IPS DF 6.9 (cell line): ENCODE measurements around the gene SHE.

Source experiments
- DNase-seq: peaks from one replicate; pipeline ENCODE4 v3.0.0-alpha.2; 2013; ENCODE audit warnings: low read depth, low spot score
- H3K27ac ChIP-seq: one replicate; pipeline ENCODE4 v1.5.1; 2013; ENCODE audit warnings: low read length, control low read depth
- H3K27me3 ChIP-seq: 2 replicates; pipeline ENCODE4 v1.6.1; 2013; ENCODE audit warnings: mild to moderate bottlenecking, low read length; ENCODE audit not compliant: control insufficient read depth, insufficient read depth
- H3K36me3 ChIP-seq: 2 replicates; pipeline ENCODE4 v1.6.1; 2013; ENCODE audit warnings: low read length; ENCODE audit not compliant: control insufficient read depth, insufficient read depth
- H3K4me1 ChIP-seq: 2 replicates; pipeline ENCODE4 v1.6.1; 2013; ENCODE audit warnings: low read length; ENCODE audit not compliant: control insufficient read depth, insufficient read depth
- H3K4me3 ChIP-seq: 2 replicates; pipeline ENCODE4 v1.5.1; 2013; ENCODE audit warnings: mild to moderate bottlenecking, low read length
- H3K9me3 ChIP-seq: 2 replicates; pipeline ENCODE4 v1.6.1; 2013; ENCODE audit warnings: low read length, inconsistent platforms; ENCODE audit not compliant: control insufficient read depth, insufficient read depth
- WGBS: extraction: QIAGEN DNeasy Blood & Tissue Kit; methylation state at CpG from one replicate; pipeline ENCODE4 v1.1.7; 2013; ENCODE audit warnings: mixed read lengths, missing lambda C conversion rate; ENCODE audit not compliant: insufficient read length, insufficient coverage; 5-methylcytosine and 5-hydroxymethylcytosine counted together

The SHE gene

GRCh38 chr1:154448331-154448811 lies 53.8 kb downstream of the SHE start:
- Histone ChIP-seq H3K27me3 (no peaks in the 10 kb centered on the region), H3K27ac (no peak overlapping the region), H3K36me3 (no peaks in the 10 kb centered on the region), H3K4me3 (no peak overlapping the region), H3K9me3 (no peaks in the 10 kb centered on the region), H3K4me1 (no peaks in the 10 kb centered on the region)
- WGBS = no CpG with 5 or more reads among the region's 7 CpGs
- no peak for DNase-seq

GRCh38 chr1:154446789-154447188 lies 55.4 kb downstream of the SHE start:
- Histone ChIP-seq H3K36me3 (no peaks in the 10 kb centered on the region), H3K9me3 (no peaks in the 10 kb centered on the region), H3K27me3 (no peaks in the 10 kb centered on the region), H3K4me3 (no peak overlapping the region), H3K4me1 (peaks cover 3% of the 10 kb centered on the region; the same call in 1 of the 2 replicates), H3K27ac (no peak overlapping the region)
- WGBS = no CpG with 5 or more reads among the region's 6 CpGs
- no peak for DNase-seq

GRCh38 chr1:154446292-154446691 lies 55.9 kb downstream of the SHE start:
- H3K9me3 ChIP-seq = no peaks in the 10 kb centered on the region
- H3K27me3 ChIP-seq = no peaks in the 10 kb centered on the region
- no CpG with 5 or more reads among the region's 10 CpGs for WGBS
- H3K27ac ChIP-seq = no peak overlapping the region
- no peaks in the 10 kb centered on the region for H3K36me3 ChIP-seq
- H3K4me1 ChIP-seq = peaks cover 3% of the 10 kb centered on the region; the same call in 1 of the 2 replicates
- no peak for DNase-seq
- H3K4me3 ChIP-seq = no peak overlapping the region

- no peaks in the 10 kb centered on the region for H3K27me3 ChIP-seq
- H3K27ac ChIP-seq = no peak overlapping the region
- H3K36me3 ChIP-seq = no peaks in the 10 kb centered on the region
- peaks cover 3% of the 10 kb centered on the region; the same call in 1 of the 2 replicates for H3K4me1 ChIP-seq
- no peaks in the 10 kb centered on the region for H3K9me3 ChIP-seq
- no CpG with 5 or more reads among the region's 7 CpGs for WGBS
- H3K4me3 ChIP-seq = no peak overlapping the region
- DNase-seq = no peak
These were observed 57.2 kb downstream of the SHE start for GRCh38 chr1:154445040-154445472.

- no peak overlapping the region for H3K4me3 ChIP-seq
- H3K4me1 ChIP-seq = peaks cover 3% of the 10 kb centered on the region; the same call in 1 of the 2 replicates
These were observed 58.8 kb downstream of the SHE start for GRCh38 chr1:154443274-154444013.

GRCh38 chr1:154442006-154442740 lies 60.0 kb downstream of the SHE start:
- H3K9me3 ChIP-seq = no peaks in the 10 kb centered on the region
- no peak for DNase-seq
- no peaks in the 10 kb centered on the region for H3K27me3 ChIP-seq
- peaks cover 3% of the 10 kb centered on the region; the same call in 1 of the 2 replicates for H3K4me1 ChIP-seq
- no peaks in the 10 kb centered on the region for H3K36me3 ChIP-seq
- H3K27ac ChIP-seq = no peak overlapping the region
- no CpG with 5 or more reads among the region's 13 CpGs for WGBS
- H3K4me3 ChIP-seq = no peak overlapping the region

More at GRCh38 chr1:154443274-154444013, 58.8 kb downstream of the SHE start:
- no peak for DNase-seq
- Histone ChIP-seq H3K27me3 (no peaks in the 10 kb centered on the region), H3K9me3 (no peaks in the 10 kb centered on the region), H3K27ac (no peak overlapping the region), H3K36me3 (no peaks in the 10 kb centered on the region)
- WGBS = no CpG with 5 or more reads among the region's 8 CpGs

GRCh38 chr1:154441241-154441888 lies 60.8 kb downstream of the SHE start:
- Histone ChIP-seq H3K27me3 (no peaks in the 10 kb centered on the region), H3K4me1 (peaks cover 3% of the 10 kb centered on the region; the same call in 1 of the 2 replicates), H3K9me3 (no peaks in the 10 kb centered on the region), H3K36me3 (no peaks in the 10 kb centered on the region), H3K27ac (no peak overlapping the region), H3K4me3 (no peak overlapping the region)
- WGBS = no CpG with 5 or more reads among the region's 8 CpGs
- DNase-seq = no peak

GRCh38 chr1:154440036-154440804 lies 62.0 kb downstream of the SHE start:
- H3K4me1 ChIP-seq = peaks cover 3% of the 10 kb centered on the region; the same call in 1 of the 2 replicates
- WGBS = no CpG with 5 or more reads among the region's 6 CpGs
- no peak for DNase-seq
- H3K27ac ChIP-seq = no peak overlapping the region
- H3K4me3 ChIP-seq = no peak overlapping the region
- no peaks in the 10 kb centered on the region for H3K36me3 ChIP-seq
- no peaks in the 10 kb centered on the region for H3K9me3 ChIP-seq
- H3K27me3 ChIP-seq = no peaks in the 10 kb centered on the region

GRCh38 chr1:154436433-154436832 lies 65.8 kb downstream of the SHE start:
- no peak for DNase-seq
- no peak overlapping the region for H3K4me3 ChIP-seq
- H3K36me3 ChIP-seq = no peaks in the 10 kb centered on the region
- H3K4me1 ChIP-seq = peaks cover 3% of the 10 kb centered on the region; the same call in 1 of the 2 replicates
- no peak overlapping the region for H3K27ac ChIP-seq
- H3K27me3 ChIP-seq = no peaks in the 10 kb centered on the region
- no CpG with 5 or more reads among the region's 9 CpGs for WGBS
- no peaks in the 10 kb centered on the region for H3K9me3 ChIP-seq
